Neural progenitor cell (in vitro differentiated cells): ENCODE measurements around the gene RNASEH2C. TPM values are rescaled to one million over a fixed set of nuclear protein-coding genes. Genes with fewer than 3 reads are reported as not detected.

ENCODE experiments used
- DNase-seq: peaks from one replicate; pipeline ENCODE4 v3.0.0-alpha.2; 2016; ENCODE audit warnings: low spot score
- H2AFZ ChIP-seq: fragments of 200-600 bp; sonication (generic); replicated peaks from 2 replicates; pipeline ENCODE4 v1.6.1; 2016; ENCODE audit warnings: antibody characterized with exemption
- H3F3A ChIP-seq: fragments of 200-600 bp; sonication (generic); 2 replicates; pipeline ENCODE4 v1.6.1; 2016; ENCODE audit warnings: antibody characterized with exemption, low read depth
- H3K27ac ChIP-seq: fragments of 200-600 bp; sonication (generic); 2 replicates; pipeline ENCODE4 v1.5.1; 2016; ENCODE audit warnings: mild to moderate bottlenecking
- H3K27me3 ChIP-seq: fragments of 200-600 bp; sonication (generic); 2 replicates; pipeline ENCODE4 v1.6.1; 2016; ENCODE audit warnings: mild to moderate bottlenecking, moderate library complexity
- H3K36me3 ChIP-seq: fragments of 200-600 bp; sonication (generic); 2 replicates; pipeline ENCODE4 v1.5.1; 2016
- H3K4me1 ChIP-seq: fragments of 200-600 bp; sonication (generic); 2 replicates; pipeline ENCODE4 v1.6.1; 2016; ENCODE audit warnings: mixed run types
- H3K4me2 ChIP-seq: fragments of 200-600 bp; sonication (generic); 2 replicates; pipeline ENCODE4 v1.6.1; 2016
- H3K4me3 ChIP-seq: fragments of 200-600 bp; sonication (generic); 2 replicates; pipeline ENCODE4 v1.5.1; 2016
- H3K79me2 ChIP-seq: fragments of 200-600 bp; sonication (generic); 2 replicates; pipeline ENCODE4 v1.6.1; 2016; ENCODE audit warnings: low read depth
- H3K9ac ChIP-seq: fragments of 200-600 bp; sonication (generic); 2 replicates; pipeline ENCODE4 v1.6.1; 2016
- H3K9me3 ChIP-seq: fragments of 200-600 bp; sonication (generic); 2 replicates; pipeline ENCODE4 v1.5.1; 2016; ENCODE audit warnings: low read depth
- H4K20me1 ChIP-seq: fragments of 200-600 bp; sonication (generic); 2 replicates; pipeline ENCODE4 v1.6.1; 2016; ENCODE audit warnings: low read depth
- H3K27ac Mint-ChIP-seq: 3 replicates; pipeline ENCODE4 v1.8.0; 2021; ENCODE audit warnings: mixed read lengths
- H3K27me3 Mint-ChIP-seq: 2 replicates; pipeline ENCODE4 v1.8.0; 2022; ENCODE audit warnings: low read depth, mild to moderate bottlenecking, inconsistent platforms, moderate library complexity, mixed read lengths; ENCODE audit not compliant: insufficient read depth
- H3K36me3 Mint-ChIP-seq: 3 replicates; pipeline ENCODE4 v1.8.0; 2021; ENCODE audit warnings: mixed read lengths
- H3K4me1 Mint-ChIP-seq: 3 replicates; pipeline ENCODE4 v1.8.0; 2021; ENCODE audit warnings: mixed read lengths
- H3K4me3 Mint-ChIP-seq: 3 replicates; pipeline ENCODE4 v1.8.0; 2021; ENCODE audit warnings: mild to moderate bottlenecking, moderate library complexity, mixed read lengths
- H3K9me3 Mint-ChIP-seq: 3 replicates; pipeline ENCODE4 v1.8.0; 2020; ENCODE audit warnings: mixed read lengths
- EZH2 ChIP-seq: fragments of 200-600 bp; sonication (generic); IDR thresholded peaks from 2 replicates; pipeline ENCODE4 v1.6.1; 2017; ENCODE audit warnings: antibody characterized with exemption, mild to moderate bottlenecking, moderate library complexity
- EZH2phosphoT487 ChIP-seq: fragments of 200-600 bp; sonication (generic); IDR thresholded peaks from 2 replicates; pipeline ENCODE4 v1.6.1; 2017; ENCODE audit warnings: antibody characterized with exemption
- total RNA-seq: library from RNA; depleted of rRNA; stranded (reverse); fragments of >200 nt; gene quantifications from 2 replicates; pipeline ENCODE4 v1.2.3, GENCODE V29; 2015; ENCODE audit warnings: low replicate concordance
- TF ChIP-seq, protein P1 (sequence below): fragments of 200-600 bp; sonication (generic); IDR thresholded peaks from 2 replicates; pipeline ENCODE4 v1.5.1; 2017; ENCODE audit warnings: antibody characterized with exemption, mild to moderate bottlenecking

RNASEH2C gene
- total RNA-seq, 1 donor from 2014 or later, result 23.4 TPM

DNA sequence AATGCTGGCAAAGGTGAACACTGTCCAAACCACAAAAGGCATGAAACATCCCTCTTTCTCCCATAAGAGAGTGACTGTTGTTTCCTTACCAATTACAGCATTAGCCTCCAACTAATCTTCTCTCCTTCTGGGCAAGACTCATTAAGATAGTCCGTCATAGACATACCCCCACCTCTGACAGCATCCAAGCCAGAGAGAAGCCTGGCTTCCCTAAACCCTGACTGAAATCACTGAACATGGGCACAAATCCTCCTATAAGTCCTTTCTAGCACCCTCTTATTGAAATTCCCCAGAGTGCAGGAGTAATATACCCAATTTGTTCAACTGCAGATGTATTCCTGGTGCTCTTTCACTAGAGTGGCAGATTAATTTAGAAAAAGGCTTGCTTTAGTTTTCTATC is 1.7 kb upstream of the RNASEH2C start:
- H3K27ac Mint-ChIP-seq, result no peak overlapping the region
- peaks cover 19% of the 10 kb centered on the region for H3K79me2 ChIP-seq
- no peaks in the 10 kb centered on the region for H3K36me3 ChIP-seq
- no peak overlapping the region for H2AFZ ChIP-seq
- H3K4me1 Mint-ChIP-seq, result peaks cover 18% of the 10 kb centered on the region
- TF ChIP-seq, protein P1, sequence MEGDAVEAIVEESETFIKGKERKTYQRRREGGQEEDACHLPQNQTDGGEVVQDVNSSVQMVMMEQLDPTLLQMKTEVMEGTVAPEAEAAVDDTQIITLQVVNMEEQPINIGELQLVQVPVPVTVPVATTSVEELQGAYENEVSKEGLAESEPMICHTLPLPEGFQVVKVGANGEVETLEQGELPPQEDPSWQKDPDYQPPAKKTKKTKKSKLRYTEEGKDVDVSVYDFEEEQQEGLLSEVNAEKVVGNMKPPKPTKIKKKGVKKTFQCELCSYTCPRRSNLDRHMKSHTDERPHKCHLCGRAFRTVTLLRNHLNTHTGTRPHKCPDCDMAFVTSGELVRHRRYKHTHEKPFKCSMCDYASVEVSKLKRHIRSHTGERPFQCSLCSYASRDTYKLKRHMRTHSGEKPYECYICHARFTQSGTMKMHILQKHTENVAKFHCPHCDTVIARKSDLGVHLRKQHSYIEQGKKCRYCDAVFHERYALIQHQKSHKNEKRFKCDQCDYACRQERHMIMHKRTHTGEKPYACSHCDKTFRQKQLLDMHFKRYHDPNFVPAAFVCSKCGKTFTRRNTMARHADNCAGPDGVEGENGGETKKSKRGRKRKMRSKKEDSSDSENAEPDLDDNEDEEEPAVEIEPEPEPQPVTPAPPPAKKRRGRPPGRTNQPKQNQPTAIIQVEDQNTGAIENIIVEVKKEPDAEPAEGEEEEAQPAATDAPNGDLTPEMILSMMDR, result no peak
- TF ChIP-seq EZH2phosphoT487 (no peak), EZH2 (no peak)
- H3F3A ChIP-seq, result no peaks in the 10 kb centered on the region
- peak overlapping the region; percentile 74 for H3K4me3 Mint-ChIP-seq
- peaks cover 14% of the 10 kb centered on the region for H3K27me3 ChIP-seq
- H3K4me1 ChIP-seq, result peaks cover 9% of the 10 kb centered on the region
- H4K20me1 ChIP-seq, result peaks cover 22% of the 10 kb centered on the region
- no peak overlapping the region for H3K27ac ChIP-seq
- no peaks in the 10 kb centered on the region for H3K9me3 ChIP-seq
- H3K4me2 ChIP-seq, result no peak overlapping the region
- no peak overlapping the region for H3K4me3 ChIP-seq
- DNase-seq, result no peak
- no peak overlapping the region for H3K9ac ChIP-seq
- H3K9me3 Mint-ChIP-seq, result no peaks in the 10 kb centered on the region
- H3K27me3 Mint-ChIP-seq, result peaks cover 6% of the 10 kb centered on the region
- peaks cover 7% of the 10 kb centered on the region for H3K36me3 Mint-ChIP-seq

DNA sequence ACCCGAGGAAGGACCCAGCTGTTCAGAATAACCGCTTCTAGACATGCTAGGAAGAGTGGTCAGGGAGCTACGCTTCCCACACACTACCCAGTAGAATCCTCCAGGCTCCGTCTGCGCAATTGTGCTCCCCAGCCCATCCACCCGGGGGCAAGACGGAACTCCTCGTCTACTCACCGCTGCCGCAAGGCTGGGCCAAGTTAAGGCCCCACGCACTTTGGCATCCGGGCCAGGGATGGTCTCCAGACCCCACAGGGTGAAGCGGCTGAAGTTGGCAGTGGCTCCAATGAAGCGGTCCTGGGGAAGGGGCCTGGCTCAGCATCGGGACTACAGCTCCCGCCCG is 757 bp downstream of the RNASEH2C start:
- Mint-ChIP-seq H3K4me1 (peaks cover 18% of the 10 kb centered on the region), H3K36me3 (peaks cover 18% of the 10 kb centered on the region), H3K9me3 (no peaks in the 10 kb centered on the region), H3K27ac (peak overlapping the region; percentile 37), H3K4me3 (peak overlapping the region; percentile 94), H3K27me3 (peaks cover 4% of the 10 kb centered on the region)
- H3K9ac ChIP-seq, result peak overlapping the region; percentile 51
- no peak overlapping the region for H3K27ac ChIP-seq
- H3K36me3 ChIP-seq, result no peaks in the 10 kb centered on the region
- peaks cover 7% of the 10 kb centered on the region for H3F3A ChIP-seq
- peaks cover 22% of the 10 kb centered on the region for H4K20me1 ChIP-seq
- no peak overlapping the region for H2AFZ ChIP-seq
- no peaks in the 10 kb centered on the region for H3K9me3 ChIP-seq
- peak overlapping the region; percentile 79 for H3K4me2 ChIP-seq
- peak overlapping the region; percentile 68 for H3K4me3 ChIP-seq
- peaks cover 19% of the 10 kb centered on the region for H3K79me2 ChIP-seq
- peaks cover 13% of the 10 kb centered on the region for H3K27me3 ChIP-seq
- TF ChIP-seq EZH2phosphoT487, result no peak
- TF ChIP-seq, protein P1, result no peak
- no peak for TF ChIP-seq EZH2
- peaks cover 9% of the 10 kb centered on the region for H3K4me1 ChIP-seq
- no peak for DNase-seq

DNA sequence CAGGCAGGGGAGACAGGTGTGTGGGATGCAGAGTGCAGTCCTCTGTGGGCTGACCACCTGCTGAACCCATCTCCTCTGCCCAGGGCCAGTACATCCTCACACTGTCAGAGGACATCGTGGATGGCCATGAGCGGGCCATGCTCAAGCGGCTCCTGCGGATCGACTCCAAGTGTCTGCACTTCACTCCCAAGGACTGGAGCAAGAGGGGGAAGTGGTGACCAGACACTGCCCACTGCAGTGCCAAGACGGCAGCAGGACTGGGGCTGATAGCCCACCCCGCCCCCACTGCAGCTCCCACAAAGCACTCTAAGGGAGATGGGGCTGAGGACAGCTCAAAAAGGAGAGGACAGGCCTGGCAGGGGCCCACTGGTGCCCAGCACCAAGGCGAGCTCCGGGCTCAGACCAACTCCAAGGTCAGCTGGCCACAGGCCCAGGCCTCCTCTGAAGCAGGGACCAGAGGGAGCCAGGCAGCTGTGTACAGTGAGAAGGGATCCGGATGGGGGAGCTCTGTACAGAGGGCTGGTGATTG is 1.6 kb downstream of the RNASEH2C start:
- H4K20me1 ChIP-seq, result peaks cover 22% of the 10 kb centered on the region
- H3K4me1 Mint-ChIP-seq, result peaks cover 20% of the 10 kb centered on the region

More for the DNA sequence above, 1.6 kb downstream of the RNASEH2C start:
- Mint-ChIP-seq H3K27ac (peak overlapping the region; percentile 42), H3K36me3 (peaks cover 25% of the 10 kb centered on the region), H3K27me3 (peaks cover 4% of the 10 kb centered on the region), H3K4me3 (peak overlapping the region; percentile 94), H3K9me3 (no peaks in the 10 kb centered on the region)
- no peaks in the 10 kb centered on the region for H3K36me3 ChIP-seq
- H3K4me2 ChIP-seq, result peak overlapping the region; percentile 79
- H3K9ac ChIP-seq, result no peak overlapping the region
- TF ChIP-seq, protein P1, result no peak
- TF ChIP-seq EZH2, result no peak
- no peak for TF ChIP-seq EZH2phosphoT487
- peaks cover 9% of the 10 kb centered on the region for H3K4me1 ChIP-seq
- no peak for DNase-seq
- H3K4me3 ChIP-seq, result peak overlapping the region; percentile 68
- H3K79me2 ChIP-seq, result peaks cover 19% of the 10 kb centered on the region
- no peak overlapping the region for H2AFZ ChIP-seq
- peaks cover 10% of the 10 kb centered on the region for H3F3A ChIP-seq
- H3K9me3 ChIP-seq, result no peaks in the 10 kb centered on the region
- H3K27me3 ChIP-seq, result peaks cover 7% of the 10 kb centered on the region
- H3K27ac ChIP-seq, result no peak overlapping the region
